OCI-LY3 (cell line): Measurements from ENCODE around the gene RBM45.

Experiments
- EZH2phosphoT487 ChIP-seq: fragments of 200-600 bp; shearing (Covaris generic); IDR thresholded peaks from 2 replicates; pipeline ENCODE4 v1.6.1; 2018; ENCODE audit warnings: antibody characterized with exemption, mixed run types, low read depth
- TF ChIP-seq, protein P1 (sequence below): fragments of 200-600, 300-600 bp; sonication (generic); IDR thresholded peaks from 2 replicates; pipeline ENCODE4 v1.5.1; 2014; ENCODE audit warnings: antibody characterized with exemption, low read length, low read depth

DNA sequence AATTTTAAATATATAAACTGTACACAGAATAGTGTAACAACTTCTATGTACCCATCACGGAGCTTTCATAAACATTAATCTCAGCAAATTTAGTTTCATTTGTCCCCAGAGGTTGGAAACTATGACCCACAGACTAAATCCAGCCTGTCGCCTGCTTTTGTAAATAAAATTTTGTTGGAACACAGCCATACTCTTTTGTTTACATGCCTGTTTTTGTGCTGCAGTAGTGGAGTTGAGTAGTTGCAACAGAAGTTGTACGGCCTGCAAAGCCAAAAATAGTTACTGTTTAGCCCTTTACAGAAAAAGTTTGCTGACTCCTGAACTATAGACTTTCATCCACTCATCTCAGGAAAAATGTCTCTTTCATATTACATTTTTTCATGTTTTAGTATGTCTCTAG is 39.8 kb downstream of the RBM45 start:
- TF ChIP-seq, protein P1, sequence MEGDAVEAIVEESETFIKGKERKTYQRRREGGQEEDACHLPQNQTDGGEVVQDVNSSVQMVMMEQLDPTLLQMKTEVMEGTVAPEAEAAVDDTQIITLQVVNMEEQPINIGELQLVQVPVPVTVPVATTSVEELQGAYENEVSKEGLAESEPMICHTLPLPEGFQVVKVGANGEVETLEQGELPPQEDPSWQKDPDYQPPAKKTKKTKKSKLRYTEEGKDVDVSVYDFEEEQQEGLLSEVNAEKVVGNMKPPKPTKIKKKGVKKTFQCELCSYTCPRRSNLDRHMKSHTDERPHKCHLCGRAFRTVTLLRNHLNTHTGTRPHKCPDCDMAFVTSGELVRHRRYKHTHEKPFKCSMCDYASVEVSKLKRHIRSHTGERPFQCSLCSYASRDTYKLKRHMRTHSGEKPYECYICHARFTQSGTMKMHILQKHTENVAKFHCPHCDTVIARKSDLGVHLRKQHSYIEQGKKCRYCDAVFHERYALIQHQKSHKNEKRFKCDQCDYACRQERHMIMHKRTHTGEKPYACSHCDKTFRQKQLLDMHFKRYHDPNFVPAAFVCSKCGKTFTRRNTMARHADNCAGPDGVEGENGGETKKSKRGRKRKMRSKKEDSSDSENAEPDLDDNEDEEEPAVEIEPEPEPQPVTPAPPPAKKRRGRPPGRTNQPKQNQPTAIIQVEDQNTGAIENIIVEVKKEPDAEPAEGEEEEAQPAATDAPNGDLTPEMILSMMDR: no peak
- TF ChIP-seq EZH2phosphoT487: no peak
